Spinal cord (tissue), 10 donors: Measurements from ENCODE around the gene TIMP3. TPM values are rescaled to one million over a fixed set of nuclear protein-coding genes. Genes with fewer than 3 reads are reported as not detected.

Experiments used
- DNase-seq, 6 donors: peaks; one replicate each; pipeline versions ENCODE4 v3.0.0 to v3.0.0-alpha.2; 2013 to 2015; ENCODE audit warnings: low spot score in 6 of 6, low read depth in 4 of 6
- H3K27ac ChIP-seq: one replicate; pipeline ENCODE4 v1.5.1; 2013; ENCODE audit warnings: low read depth, low read length, control low read depth
- H3K27me3 ChIP-seq: one replicate; pipeline ENCODE4 v1.6.1; 2013; ENCODE audit warnings: low read length; ENCODE audit not compliant: control insufficient read depth, insufficient read depth
- H3K36me3 ChIP-seq: one replicate; pipeline ENCODE4 v1.6.1; 2013; ENCODE audit warnings: low read length; ENCODE audit not compliant: control insufficient read depth, insufficient read depth
- H3K4me1 ChIP-seq: one replicate; pipeline ENCODE4 v1.6.1; 2013; ENCODE audit warnings: low read length; ENCODE audit not compliant: control insufficient read depth, insufficient read depth
- H3K4me3 ChIP-seq: one replicate; pipeline ENCODE4 v1.5.1; 2013; ENCODE audit warnings: low read depth, low read length, control low read depth
- H3K9me3 ChIP-seq: one replicate; pipeline ENCODE4 v1.6.1; 2013; ENCODE audit warnings: low read length; ENCODE audit not compliant: control insufficient read depth, insufficient read depth
- WGBS: methylation state at CpG from one replicate; pipeline ENCODE4 v1.1.5; 2013; ENCODE audit warnings: missing lambda C conversion rate; ENCODE audit not compliant: insufficient coverage; 5-methylcytosine and 5-hydroxymethylcytosine counted together
- polyA plus RNA-seq, 2 donors: library from polyadenylated mRNA; unstranded; fragments of 120-200 nt; gene quantifications; one replicate each; pipeline ENCODE4 v1.2.1, GENCODE V29; 2013; ENCODE audit not compliant: insufficient read length in 2 of 2
- total RNA-seq, 2 donors: library from RNA; depleted of rRNA in 1 of 2; stranded (reverse); fragments of 120-200 nt in 1 of 2; fragments of >200 nt in 1 of 2; gene quantifications; one replicate each; pipeline versions ENCODE4 v1.2.3 to v1.2.4, GENCODE V29; 2013 to 2014
- donor health status: healthy.

Gene TIMP3
- total and polyA plus RNA-seq, 4 donors = 182 to 353 (median 229) TPM

GRCh38 chr22:32780726-32781310, 20.7 kb upstream of the TIMP3 start:
- H3K36me3 ChIP-seq = no peaks in the 10 kb centered on the region
- no peak overlapping the region for H3K4me3 ChIP-seq
- 80% methylated on average over 1 of the region's 2 CpGs for WGBS
- no peak overlapping the region for H3K27ac ChIP-seq
- no peaks in the 10 kb centered on the region for H3K27me3 ChIP-seq
- DNase-seq = no peak
- no peaks in the 10 kb centered on the region for H3K9me3 ChIP-seq
- peaks cover 11% of the 10 kb centered on the region for H3K4me1 ChIP-seq

GRCh38 chr22:32781695-32782094, 19.8 kb upstream of the TIMP3 start:
- no peaks in the 10 kb centered on the region for H3K9me3 ChIP-seq
- no peaks in the 10 kb centered on the region for H3K27me3 ChIP-seq
- H3K4me1 ChIP-seq = peaks cover 10% of the 10 kb centered on the region
- no peaks in the 10 kb centered on the region for H3K36me3 ChIP-seq
- DNase-seq = no peak
- H3K27ac ChIP-seq = no peak overlapping the region
- 100% methylated on average over 1 of the region's 1 CpG for WGBS
- H3K4me3 ChIP-seq = no peak overlapping the region

GRCh38 chr22:32785321-32786026, 16.0 kb upstream of the TIMP3 start:
- WGBS = 65% methylated on average over 2 of the region's 5 CpGs
- peak in 2 of 6 donors; percentile 15 to 56 for DNase-seq
- peaks cover 7% of the 10 kb centered on the region for H3K4me1 ChIP-seq

GRCh38 chr22:32786027-32786418, 15.5 kb upstream of the TIMP3 start:
- Histone ChIP-seq H3K27me3 (no peaks in the 10 kb centered on the region), H3K9me3 (no peaks in the 10 kb centered on the region), H3K27ac (peak overlapping the region; percentile 79), H3K4me1 (peaks cover 7% of the 10 kb centered on the region), H3K36me3 (no peaks in the 10 kb centered on the region), H3K4me3 (no peak overlapping the region)
- no peak for DNase-seq
- 88% methylated on average over 1 of the region's 2 CpGs for WGBS

More at GRCh38 chr22:32785321-32786026, 16.0 kb upstream of the TIMP3 start:
- Histone ChIP-seq H3K9me3 (no peaks in the 10 kb centered on the region), H3K36me3 (no peaks in the 10 kb centered on the region), H3K27me3 (no peaks in the 10 kb centered on the region), H3K4me3 (no peak overlapping the region), H3K27ac (peak overlapping the region; percentile 79)

- Histone ChIP-seq H3K36me3 (no peaks in the 10 kb centered on the region), H3K27ac (peak overlapping the region; percentile 74), H3K27me3 (no peaks in the 10 kb centered on the region), H3K4me1 (peaks cover 7% of the 10 kb centered on the region), H3K9me3 (no peaks in the 10 kb centered on the region), H3K4me3 (no peak overlapping the region)
- WGBS = 41% methylated on average over 3 of the region's 6 CpGs
- DNase-seq = no peak
These were observed 12.4 kb upstream of the TIMP3 start for GRCh38 chr22:32788904-32789624.

GRCh38 chr22:32789797-32790620, 11.5 kb upstream of the TIMP3 start:
- Histone ChIP-seq H3K27ac (peak overlapping the region; percentile 74), H3K9me3 (no peaks in the 10 kb centered on the region), H3K27me3 (no peaks in the 10 kb centered on the region), H3K4me1 (peaks cover 12% of the 10 kb centered on the region), H3K36me3 (no peaks in the 10 kb centered on the region), H3K4me3 (no peak overlapping the region)
- 100% methylated on average over 1 of the region's 9 CpGs for WGBS
- DNase-seq = no peak

- 90% methylated on average over 4 of the region's 6 CpGs for WGBS
These were observed 10.4 kb upstream of the TIMP3 start for GRCh38 chr22:32791056-32791455.

GRCh38 chr22:32791485-32791884, 10.0 kb upstream of the TIMP3 start:
- H3K36me3 ChIP-seq = no peaks in the 10 kb centered on the region
- DNase-seq = no peak
- H3K4me3 ChIP-seq = no peak overlapping the region
- WGBS = 100% methylated on average over 1 of the region's 7 CpGs
- H3K27ac ChIP-seq = no peak overlapping the region
- no peaks in the 10 kb centered on the region for H3K27me3 ChIP-seq
- peaks cover 17% of the 10 kb centered on the region for H3K4me1 ChIP-seq
- H3K9me3 ChIP-seq = no peaks in the 10 kb centered on the region

More at GRCh38 chr22:32791056-32791455, 10.4 kb upstream of the TIMP3 start:
- no peak for DNase-seq
- Histone ChIP-seq H3K27ac (no peak overlapping the region), H3K9me3 (no peaks in the 10 kb centered on the region), H3K4me3 (no peak overlapping the region), H3K36me3 (no peaks in the 10 kb centered on the region), H3K27me3 (no peaks in the 10 kb centered on the region), H3K4me1 (peaks cover 14% of the 10 kb centered on the region)

- no peaks in the 10 kb centered on the region for H3K9me3 ChIP-seq
- H3K4me1 ChIP-seq = peaks cover 23% of the 10 kb centered on the region
- H3K4me3 ChIP-seq = no peak overlapping the region
- no peaks in the 10 kb centered on the region for H3K27me3 ChIP-seq
- DNase-seq = no peak
- no peak overlapping the region for H3K27ac ChIP-seq
- no peaks in the 10 kb centered on the region for H3K36me3 ChIP-seq
These were observed 7.9 kb upstream of the TIMP3 start for GRCh38 chr22:32793589-32793988.
